Measurements from ENCODE around the gene TLE3. TPM values are rescaled to one million over a fixed set of nuclear protein-coding genes. Genes with fewer than 3 reads are reported as not detected.

Gene TLE3
- total RNA-seq, 2 donors from 2014 or later, result 157 to 246 TPM

DNA sequence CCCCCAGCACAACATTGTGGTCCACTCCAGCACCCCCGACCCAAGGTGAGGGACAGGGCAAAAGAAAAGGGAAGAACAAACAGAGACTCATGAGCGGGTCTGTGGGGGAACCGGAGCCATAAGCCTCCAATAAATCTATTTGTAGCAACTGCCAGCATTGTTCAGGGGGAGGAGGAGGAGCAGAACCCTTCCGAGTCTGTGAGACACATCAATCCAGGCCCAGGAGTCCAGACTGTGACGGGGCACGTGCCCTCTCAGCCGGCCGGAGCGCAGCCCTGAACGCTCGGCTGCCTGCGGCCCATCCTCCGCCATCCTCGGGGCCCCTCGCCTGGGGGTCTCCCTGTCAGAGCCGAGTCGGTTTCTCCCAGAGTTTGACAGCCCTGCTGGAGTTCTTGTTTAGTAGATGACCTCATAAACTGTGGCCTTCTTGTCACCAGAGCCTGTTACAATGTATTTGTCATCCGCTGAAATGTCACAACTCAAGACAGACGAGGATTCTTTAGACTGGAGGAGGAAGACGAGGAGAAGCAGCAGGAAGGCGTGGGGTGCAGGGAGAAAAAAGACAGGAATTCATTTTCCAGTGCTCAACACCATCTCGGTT, 47.9 kb downstream of the TLE3 start:
- 64% methylated on average over 22 of the region's 22 CpGs for WGBS
- Histone ChIP-seq H3K27me3 (replicated peaks; ENCODE audit: insufficient read depth) (no peaks in the 10 kb centered on the region), H3K9me3 (no peaks in the 10 kb centered on the region), H3K36me3 (peaks cover 35 to 42% of the 10 kb centered on the region in 2 donors), H3K4me1 (replicated peaks) (no peaks in the 10 kb centered on the region), H3K4me3 (no peak overlapping the region), H3K27ac (no peak overlapping the region)
- intact Hi-C loops (cut with DNase I), result no loop called here
- no peak for TF ChIP-seq POLR2AphosphoS5 (IDR thresholded peaks at IDR 0.05)
- TF ChIP-seq, protein P1, sequence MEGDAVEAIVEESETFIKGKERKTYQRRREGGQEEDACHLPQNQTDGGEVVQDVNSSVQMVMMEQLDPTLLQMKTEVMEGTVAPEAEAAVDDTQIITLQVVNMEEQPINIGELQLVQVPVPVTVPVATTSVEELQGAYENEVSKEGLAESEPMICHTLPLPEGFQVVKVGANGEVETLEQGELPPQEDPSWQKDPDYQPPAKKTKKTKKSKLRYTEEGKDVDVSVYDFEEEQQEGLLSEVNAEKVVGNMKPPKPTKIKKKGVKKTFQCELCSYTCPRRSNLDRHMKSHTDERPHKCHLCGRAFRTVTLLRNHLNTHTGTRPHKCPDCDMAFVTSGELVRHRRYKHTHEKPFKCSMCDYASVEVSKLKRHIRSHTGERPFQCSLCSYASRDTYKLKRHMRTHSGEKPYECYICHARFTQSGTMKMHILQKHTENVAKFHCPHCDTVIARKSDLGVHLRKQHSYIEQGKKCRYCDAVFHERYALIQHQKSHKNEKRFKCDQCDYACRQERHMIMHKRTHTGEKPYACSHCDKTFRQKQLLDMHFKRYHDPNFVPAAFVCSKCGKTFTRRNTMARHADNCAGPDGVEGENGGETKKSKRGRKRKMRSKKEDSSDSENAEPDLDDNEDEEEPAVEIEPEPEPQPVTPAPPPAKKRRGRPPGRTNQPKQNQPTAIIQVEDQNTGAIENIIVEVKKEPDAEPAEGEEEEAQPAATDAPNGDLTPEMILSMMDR (IDR thresholded peaks at IDR 0.05), result no peak
- no peak for TF ChIP-seq POLR2A (IDR thresholded peaks at IDR 0.05)
- no peak for DNase-seq (ENCODE audit: low spot score)

DNA sequence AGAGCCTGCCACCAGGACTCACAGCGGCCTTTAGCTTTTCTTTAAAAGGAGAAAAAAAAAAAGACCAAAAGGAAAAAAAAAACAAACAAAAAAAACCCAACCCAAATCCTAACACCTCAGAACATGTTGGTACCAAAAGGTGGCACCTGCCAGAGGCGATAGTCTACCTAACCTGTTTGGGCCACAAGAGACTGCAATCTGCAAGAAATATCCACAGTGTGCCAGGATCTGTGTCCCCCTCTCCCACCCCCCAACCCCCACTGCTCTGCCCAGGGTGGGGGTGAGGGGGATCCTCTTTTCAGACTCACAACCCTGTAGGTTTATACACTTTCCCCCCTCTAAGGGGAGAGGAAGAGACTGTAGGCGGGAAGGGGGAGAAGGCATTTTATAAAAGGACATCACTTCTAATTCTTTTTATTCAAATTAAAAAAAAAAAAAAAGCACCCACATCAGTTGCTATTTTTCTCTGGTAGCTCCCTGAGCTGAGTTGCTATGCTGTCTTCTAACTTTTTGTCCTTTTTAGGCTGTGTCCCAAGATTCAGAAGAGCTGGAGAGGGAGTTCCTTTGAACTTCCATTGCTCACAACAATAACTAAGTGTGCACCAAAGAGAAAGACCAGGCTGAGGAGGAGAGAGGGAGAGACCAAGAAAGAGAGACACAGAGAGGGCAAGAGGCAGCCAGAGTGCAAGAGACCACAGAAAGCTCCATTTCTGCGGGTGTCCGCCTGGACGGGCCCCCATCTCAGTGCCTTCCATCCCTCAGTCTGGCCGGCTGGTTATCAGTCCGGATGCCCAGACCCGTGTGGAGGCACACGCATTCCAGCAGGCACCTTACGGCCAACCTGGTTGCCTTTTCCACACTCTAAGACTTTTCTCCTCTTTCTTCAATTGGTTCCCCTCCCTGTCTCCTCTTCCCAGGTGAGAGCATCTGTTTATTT, 48.9 kb downstream of the TLE3 start:
- peaks cover 30 to 36% of the 10 kb centered on the region in 2 donors for H3K36me3 ChIP-seq
- intact Hi-C loops (cut with DNase I), result no loop called here
- 90% methylated on average over 11 of the region's 11 CpGs for WGBS
- no peaks in the 10 kb centered on the region for H3K27me3 ChIP-seq (replicated peaks; ENCODE audit: insufficient read depth)
- no peak for DNase-seq (ENCODE audit: low spot score)
- TF ChIP-seq, protein P1 (IDR thresholded peaks at IDR 0.05), result no peak
- no peak for TF ChIP-seq POLR2A (IDR thresholded peaks at IDR 0.05)
- no peak for TF ChIP-seq POLR2AphosphoS5 (IDR thresholded peaks at IDR 0.05)
- H3K27ac ChIP-seq, result no peak overlapping the region
- no peak overlapping the region for H3K4me3 ChIP-seq
- H3K9me3 ChIP-seq, result no peaks in the 10 kb centered on the region
- no peaks in the 10 kb centered on the region for H3K4me1 ChIP-seq (replicated peaks)

DNA sequence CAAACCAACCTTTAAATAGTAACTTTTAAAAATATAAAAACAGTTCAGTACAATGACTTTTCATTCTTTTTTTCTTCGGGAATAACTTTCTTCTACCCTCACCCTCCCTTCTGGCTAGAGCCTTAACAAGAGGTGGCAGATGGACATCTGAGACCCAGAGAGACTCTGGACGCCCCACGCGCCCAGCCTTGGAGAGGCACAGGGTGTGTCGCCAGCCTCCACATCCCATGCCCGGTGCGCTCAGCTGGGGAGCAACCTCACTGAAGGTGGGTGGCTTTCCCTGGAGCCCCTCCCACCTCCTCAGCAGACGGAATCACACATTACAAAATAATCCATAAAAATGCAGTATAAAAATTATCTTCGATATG, 49.5 kb downstream of the TLE3 start:
- H3K36me3 ChIP-seq, result peaks cover 24 to 30% of the 10 kb centered on the region in 2 donors
- no peaks in the 10 kb centered on the region for H3K9me3 ChIP-seq
- DNase-seq (ENCODE audit: low spot score), result no peak
- 71% methylated on average over 9 of the region's 9 CpGs for WGBS
- no peaks in the 10 kb centered on the region for H3K27me3 ChIP-seq (replicated peaks; ENCODE audit: insufficient read depth)
- H3K27ac ChIP-seq, result no peak overlapping the region
- H3K4me1 ChIP-seq (replicated peaks), result no peaks in the 10 kb centered on the region
- TF ChIP-seq, protein P1 (IDR thresholded peaks at IDR 0.05), result no peak
- TF ChIP-seq POLR2A (IDR thresholded peaks at IDR 0.05) (no peak), POLR2AphosphoS5 (IDR thresholded peaks at IDR 0.05) (no peak)
- H3K4me3 ChIP-seq, result no peak overlapping the region
- intact Hi-C loops (cut with DNase I), result no loop called here

DNA sequence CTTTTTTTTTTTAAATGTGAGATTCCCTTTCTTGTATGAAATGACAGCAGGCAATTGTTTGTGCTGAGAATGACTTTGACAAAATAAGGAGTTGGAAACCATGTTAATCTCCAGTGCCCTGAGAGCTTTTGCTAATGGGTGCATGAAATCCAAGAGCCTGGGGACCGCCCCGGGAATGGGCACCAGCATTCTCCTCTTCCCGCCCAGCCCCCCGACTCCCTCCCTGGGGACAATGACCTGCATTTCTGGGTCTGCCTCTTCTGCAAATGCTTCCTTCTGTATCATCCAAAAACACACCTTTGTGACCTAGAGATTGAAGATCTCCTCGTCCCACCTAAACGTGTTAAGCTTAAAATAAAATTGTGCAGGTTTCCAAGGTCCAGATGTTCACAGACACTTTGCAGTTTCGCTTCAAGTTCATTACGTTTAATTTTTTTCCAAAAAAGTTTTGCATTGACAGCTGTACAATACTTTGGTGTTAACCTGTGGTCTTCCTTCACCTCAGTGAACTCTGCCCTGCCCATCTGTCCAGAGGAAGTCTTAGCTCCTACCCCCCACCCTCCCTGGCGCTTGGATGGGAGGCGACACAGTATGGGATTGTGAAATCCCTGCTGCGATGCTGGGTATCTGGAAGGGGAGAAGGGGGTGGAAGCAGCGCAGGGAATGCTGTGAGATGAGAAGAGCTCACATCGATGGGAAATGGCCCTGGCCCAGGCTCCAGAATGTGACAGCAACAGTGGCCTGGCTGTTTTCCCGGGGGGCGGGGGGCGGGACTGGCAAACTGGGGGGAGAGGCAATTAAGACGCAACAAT, 50.1 kb downstream of the TLE3 start:
- Histone ChIP-seq H3K9me3 (no peaks in the 10 kb centered on the region), H3K36me3 (peaks cover 19 to 24% of the 10 kb centered on the region in 2 donors), H3K4me1 (replicated peaks) (no peaks in the 10 kb centered on the region), H3K4me3 (no peak overlapping the region), H3K27me3 (replicated peaks; ENCODE audit: insufficient read depth) (no peaks in the 10 kb centered on the region), H3K27ac (no peak overlapping the region)
- intact Hi-C loops (cut with DNase I), result no loop called here
- TF ChIP-seq, protein P1 (IDR thresholded peaks at IDR 0.05), result no peak
- TF ChIP-seq POLR2AphosphoS5 (IDR thresholded peaks at IDR 0.05), result no peak
- TF ChIP-seq POLR2A (IDR thresholded peaks at IDR 0.05), result no peak
- 68% methylated on average over 17 of the region's 17 CpGs for WGBS
- no peak for DNase-seq (ENCODE audit: low spot score)

All from prostate gland (tissue), 2 donors.